Lung (tissue), 12 donors: ENCODE measurements around the gene PPP4C. TPM values are rescaled to one million over a fixed set of nuclear protein-coding genes. Genes with fewer than 3 reads are reported as not detected.
"Not testable (repeated sequence)": the region's sequence is repeated elsewhere in the genome, so short reads cannot be mapped to it uniquely, and the experiment has no call there.

Experiments used
- ATAC-seq: fragments of 200-7000 bp; cut with Tn5 transposase; one replicate; pipeline ENCODE4 v1.9.1; 2020; ENCODE audit warnings: moderate number of reproducible peaks; ENCODE audit not compliant: insufficient read depth, low FRiP score
- DNase-seq, 3 donors: peaks; one replicate each; pipeline ENCODE4 v3.0.0-alpha.2; 2013 to 2017
- H3K27ac ChIP-seq, 2 donors: one replicate each; pipeline ENCODE4 v1.5.1; 2013; ENCODE audit warnings: mild to moderate bottlenecking in 2 of 2, moderate library complexity in 2 of 2, control low read depth in 1 of 2, inconsistent platforms in 1 of 2, low read depth in 1 of 2, low read length in 1 of 2
- H3K27me3 ChIP-seq, 3 donors: one replicate each; pipeline ENCODE4 v1.5.1; 2013; ENCODE audit warnings: low read length in 2 of 3; ENCODE audit not compliant: control insufficient read depth in 3 of 3, insufficient read depth in 3 of 3
- H3K36me3 ChIP-seq, 4 donors: one replicate each; pipeline ENCODE4 v1.5.1; 2013; ENCODE audit warnings: low read length in 4 of 4, mild to moderate bottlenecking in 1 of 4, moderate library complexity in 1 of 4; ENCODE audit not compliant: control insufficient read depth in 4 of 4, insufficient read depth in 4 of 4
- H3K4me1 ChIP-seq, 5 donors: one replicate each; pipeline ENCODE4 v1.5.1; 2013; ENCODE audit warnings: low read length in 5 of 5, mild to moderate bottlenecking in 2 of 5, moderate library complexity in 1 of 5; ENCODE audit not compliant: control insufficient read depth in 5 of 5, insufficient read depth in 5 of 5
- H3K4me3 ChIP-seq: one replicate; pipeline ENCODE4 v1.5.1; 2013; ENCODE audit warnings: mild to moderate bottlenecking, control low read depth, moderate library complexity
- H3K9ac ChIP-seq, 2 donors: one replicate each; pipeline ENCODE4 v1.5.1; 2013; ENCODE audit warnings: low read length in 2 of 2, control low read depth in 1 of 2; ENCODE audit not compliant: insufficient read depth in 1 of 2
- H3K9me3 ChIP-seq, 4 donors: one replicate each; pipeline ENCODE4 v1.5.1; 2013; ENCODE audit warnings: low read length in 3 of 4, mild to moderate bottlenecking in 1 of 4, moderate library complexity in 1 of 4; ENCODE audit not compliant: control insufficient read depth in 4 of 4, insufficient read depth in 3 of 4
- CTCF ChIP-seq: IDR thresholded peaks from 2 replicates; pipeline ENCODE4 v1.5.1; 2012; ENCODE audit warnings: mild to moderate bottlenecking; ENCODE audit errors: control extremely low read depth, extremely low read depth
- WGBS, 2 donors: extraction: QIAGEN DNeasy Blood & Tissue Kit; methylation state at CpG; one replicate each; pipeline ENCODE4 v1.1.7; 2013; 5-methylcytosine and 5-hydroxymethylcytosine counted together
- polyA plus RNA-seq, 2 donors: library from polyadenylated mRNA; stranded (reverse); fragments of 200-250 nt; gene quantifications; one replicate each; pipeline ENCODE4 v1.2.1, GENCODE V29; 2013
- total RNA-seq, 2 donors: library from RNA; depleted of rRNA in 1 of 2; stranded (reverse); fragments of >200 nt in 1 of 2; gene quantifications; one replicate each; pipeline ENCODE4 v1.2.1, GENCODE V29; 2014 to 2021
- donor health status: control.
- donor health status: control.
- donor health status: Bipolar disorder and iron deficiency.
- donor health status: healthy.
- donor health status: DM: yes; HTN: yes; CAD: no.

Gene PPP4C
- total and polyA plus RNA-seq, 4 donors: 51.7 to 143 (median 102) TPM

- no peak for TF ChIP-seq CTCF
- DNase-seq: peak in 2 of 3 donors; percentile 68 to 71
These were observed 46.9 kb downstream of the PPP4C start for GRCh38 chr16:30122604-30123160.

GRCh38 chr16:30124985-30125379, 49.2 kb downstream of the PPP4C start:
- no peaks in the 10 kb centered on the region for H3K9me3 ChIP-seq
- no peaks in the 10 kb centered on the region for H3K27me3 ChIP-seq
- no peak overlapping the region for H3K4me3 ChIP-seq
- no peak for DNase-seq
- H3K36me3 ChIP-seq: peaks cover 0 to 7% (median 3%) of the 10 kb centered on the region in 4 donors
- no peak for ATAC-seq
- H3K4me1 ChIP-seq: peaks cover 0 to 11% (median 7%) of the 10 kb centered on the region in 5 donors
- TF ChIP-seq CTCF: no peak
- no peak overlapping the region for H3K27ac ChIP-seq
- WGBS, 2 donors: 91 to 96% methylated on average over 4 of the region's 4 CpGs
- no peak overlapping the region for H3K9ac ChIP-seq

More at GRCh38 chr16:30122604-30123160, 46.9 kb downstream of the PPP4C start:
- Histone ChIP-seq H3K9ac (peak overlapping the region; percentile 82 to 88), H3K9me3 (no peaks in the 10 kb centered on the region), H3K4me3 (peak overlapping the region; percentile 87), H3K36me3 (peaks cover 0 to 18% (median 12%) of the 10 kb centered on the region in 4 donors), H3K4me1 (peaks cover 0 to 11% (median 7%) of the 10 kb centered on the region in 5 donors), H3K27me3 (no peaks in the 10 kb centered on the region), H3K27ac (peak overlapping the region; percentile 60 to 86)
- no peak for ATAC-seq
- WGBS, 2 donors: 1 to 3% methylated on average over 37 to 42 of the region's 42 CpGs

- ATAC-seq, H3K27ac ChIP-seq, DNase-seq, H3K36me3 ChIP-seq, H3K9me3 ChIP-seq, H3K9ac ChIP-seq, H3K4me3 ChIP-seq, H3K27me3 ChIP-seq: not testable (repeated sequence)
- H3K4me1 ChIP-seq: peaks cover 0 to 11% (median 7%) of the 10 kb centered on the region in 5 donors
- WGBS, 2 donors: 92 to 93% methylated on average over 9 of the region's 9 CpGs
These were observed 49.9 kb downstream of the PPP4C start for GRCh38 chr16:30125690-30126089.

GRCh38 chr16:30127993-30128392, 52.2 kb downstream of the PPP4C start:
- Histone ChIP-seq H3K9ac (no peak overlapping the region), H3K27ac (no peak overlapping the region), H3K9me3 (no peaks in the 10 kb centered on the region), H3K4me3 (no peak overlapping the region), H3K4me1 (peaks cover 0 to 5% (median 3%) of the 10 kb centered on the region in 5 donors), H3K27me3 (no peaks in the 10 kb centered on the region), H3K36me3 (no peaks in the 10 kb centered on the region)
- ATAC-seq: no peak
- TF ChIP-seq CTCF: no peak
- DNase-seq: no peak
- 87 to 96% methylated on average over 1 of the region's 1 CpG for WGBS, 2 donors
